HG03521 (cell line): ENCODE results near the gene NXPH4.

ENCODE experiments used
- ATAC-seq: cut with Tn5 transposase; IDR thresholded peaks from one replicate; pipeline ENCODE4 v1.9.1; 2021; ENCODE audit warnings: mild to moderate bottlenecking, moderate library complexity; ENCODE audit not compliant: unreplicated experiment

Gene NXPH4

GRCh38 chr12:57216921-57217879, 606 bp downstream of the NXPH4 start:
- ATAC-seq = no peak

GRCh38 chr12:57218030-57218853, 1.6 kb downstream of the NXPH4 start:
- ATAC-seq = no peak

DNA sequence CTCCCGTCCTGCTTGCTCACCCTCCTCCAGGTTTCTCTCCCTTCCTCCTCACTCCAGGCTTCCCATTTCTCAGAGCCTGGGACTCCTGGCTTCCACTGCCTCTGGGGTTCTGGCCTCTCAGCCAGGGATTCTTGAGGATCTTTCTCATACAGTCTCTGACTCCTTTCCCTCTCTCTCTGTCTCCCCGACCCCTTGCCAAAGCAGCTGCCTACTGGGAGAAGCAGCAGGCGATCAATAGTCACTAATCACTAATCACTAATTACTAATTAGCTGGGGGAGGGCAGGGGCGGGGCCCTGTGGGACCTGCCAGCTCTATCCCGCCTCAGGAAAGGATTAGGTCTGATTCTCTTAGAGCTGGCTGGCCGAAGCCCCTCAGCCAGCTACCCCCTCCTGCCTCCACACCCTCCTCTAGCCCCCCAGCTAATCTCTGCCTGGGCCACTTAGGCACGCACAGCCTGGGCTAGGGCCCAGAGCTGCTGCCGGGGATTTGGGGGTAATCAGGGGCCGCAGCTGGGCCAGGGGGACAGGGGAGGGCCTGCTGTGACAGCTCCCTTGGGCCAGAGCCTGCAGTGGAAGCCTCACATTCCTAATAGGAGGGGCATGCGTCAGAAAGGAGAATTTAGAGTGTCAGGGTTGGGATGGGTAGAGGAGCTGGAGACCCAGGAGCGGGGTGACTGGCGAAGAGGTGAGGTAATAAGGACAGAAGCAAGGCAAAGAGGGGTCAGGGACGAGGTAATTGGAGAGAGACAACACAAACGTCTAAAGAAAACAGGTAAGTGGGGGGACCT, 2.8 kb downstream of the NXPH4 start:
- ATAC-seq = no peak

DNA sequence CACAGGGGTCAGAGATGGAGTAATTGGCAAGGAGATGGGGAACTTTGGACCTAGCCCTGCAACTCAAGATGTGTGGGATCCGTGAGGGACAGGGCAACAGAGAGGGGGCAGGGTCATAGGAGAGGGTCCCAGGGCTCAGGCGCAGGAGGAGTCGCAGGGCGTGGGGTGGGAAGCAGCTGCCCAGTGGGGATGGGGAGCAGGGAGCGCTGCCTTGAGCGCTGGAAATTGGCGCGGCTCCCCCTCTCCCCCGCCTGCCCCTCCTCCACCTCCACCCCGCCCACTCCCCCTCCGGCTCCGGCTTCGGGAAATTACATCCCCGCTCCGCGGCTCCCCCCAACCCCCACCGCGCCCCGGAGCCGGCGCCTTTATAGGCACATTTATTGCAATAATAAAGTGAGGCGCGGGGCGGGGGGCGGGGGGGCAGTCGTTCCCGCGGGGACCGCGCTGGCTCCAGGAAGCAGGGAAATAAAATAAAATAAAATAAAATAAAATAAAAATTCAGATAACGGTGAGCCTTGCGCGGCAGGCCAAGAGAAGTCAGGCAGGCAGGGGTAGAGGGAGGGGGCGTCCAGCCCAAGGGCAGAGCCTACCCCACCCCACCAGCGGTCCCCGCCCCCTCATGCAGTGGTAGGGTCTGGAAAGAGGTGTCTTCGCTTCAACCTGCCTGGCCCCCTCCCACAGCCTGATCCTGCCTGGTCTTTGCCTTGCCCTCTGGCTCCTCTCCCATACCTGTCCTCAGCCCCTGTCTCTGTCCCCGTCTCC, 3.6 kb downstream of the NXPH4 start:
- ATAC-seq = no peak

- no peak for ATAC-seq
Measured at GRCh38 chr12:57220770-57221168, 4.2 kb downstream of the NXPH4 start.

DNA sequence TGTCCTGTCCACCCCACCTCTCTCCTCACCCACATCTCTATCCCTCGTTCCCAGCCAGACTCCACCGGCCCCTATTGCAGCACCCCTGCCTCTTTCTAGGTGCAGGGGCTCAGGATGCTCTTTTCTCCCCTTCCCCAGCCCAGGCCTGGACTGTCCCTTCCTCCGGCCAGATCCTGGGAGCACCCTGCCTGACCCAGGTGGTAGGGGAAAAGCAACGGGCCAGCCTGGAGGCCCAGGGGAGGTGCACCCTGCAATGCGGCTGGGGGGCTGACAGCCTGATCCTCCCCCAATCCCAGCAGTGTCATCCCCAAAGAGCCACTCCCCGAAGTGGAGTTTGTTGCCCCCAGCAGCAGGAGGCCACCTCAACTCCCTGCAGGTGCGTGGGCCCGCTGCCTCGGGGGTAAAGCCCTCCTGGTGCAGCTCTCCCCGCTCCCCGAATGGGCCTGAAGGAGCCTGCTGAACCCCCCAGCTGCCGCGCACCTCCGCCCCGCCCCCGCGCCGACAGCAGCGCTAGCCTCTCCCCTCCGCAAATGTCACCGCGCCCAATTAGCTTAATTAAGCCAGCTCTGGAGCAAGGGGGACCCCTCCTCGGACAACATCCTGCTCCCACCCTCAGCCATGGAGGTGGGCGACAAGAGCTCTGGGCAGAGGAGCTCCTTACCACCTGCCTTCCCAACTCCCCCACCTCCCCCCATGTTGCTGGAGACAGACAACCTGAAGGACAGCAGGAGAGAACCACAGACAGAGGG, 4.7 kb downstream of the NXPH4 start:
- no peak for ATAC-seq

DNA sequence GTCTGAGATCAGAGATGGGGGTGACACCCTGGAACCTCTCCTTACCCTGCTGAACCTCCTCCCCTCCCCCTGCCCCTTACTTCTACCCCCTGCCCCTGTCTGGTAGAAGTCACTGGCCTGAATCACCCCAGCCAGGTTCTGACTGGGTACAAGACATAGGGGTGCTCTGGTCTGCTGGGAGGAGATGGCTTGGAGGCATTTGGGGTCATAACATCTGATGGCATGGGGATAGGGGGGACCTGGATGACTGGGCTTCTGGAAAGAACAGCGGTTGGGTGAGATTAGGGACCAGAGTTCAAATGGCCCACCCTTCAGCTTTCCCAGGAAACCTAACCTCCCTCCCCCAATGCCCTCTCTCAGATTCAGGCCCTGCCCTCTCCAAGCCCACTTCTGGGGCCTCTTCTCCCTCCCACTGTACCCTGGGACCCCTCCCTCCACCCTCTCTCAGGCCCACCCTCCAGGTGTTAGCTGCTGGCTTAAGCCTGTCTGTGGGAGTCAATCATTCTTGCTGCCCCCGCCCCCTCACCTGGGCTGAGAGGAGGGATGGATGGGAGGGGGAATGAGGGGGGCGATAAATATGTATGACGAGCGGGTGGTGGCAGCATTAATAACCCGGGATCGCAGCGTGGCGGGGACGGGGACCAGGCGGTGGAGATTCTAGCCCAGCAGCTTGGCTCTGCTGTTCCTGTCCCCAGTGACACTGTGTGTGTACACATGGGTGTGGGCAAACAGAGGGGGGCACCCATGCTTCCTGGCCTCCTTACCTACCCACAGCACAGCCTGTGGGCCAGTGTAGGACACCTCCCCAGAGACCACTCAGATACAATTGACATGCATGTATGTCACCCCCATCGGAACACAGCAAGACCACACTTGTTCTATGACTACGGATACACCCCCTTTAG, 5.9 kb downstream of the NXPH4 start:
- ATAC-seq = no peak

DNA sequence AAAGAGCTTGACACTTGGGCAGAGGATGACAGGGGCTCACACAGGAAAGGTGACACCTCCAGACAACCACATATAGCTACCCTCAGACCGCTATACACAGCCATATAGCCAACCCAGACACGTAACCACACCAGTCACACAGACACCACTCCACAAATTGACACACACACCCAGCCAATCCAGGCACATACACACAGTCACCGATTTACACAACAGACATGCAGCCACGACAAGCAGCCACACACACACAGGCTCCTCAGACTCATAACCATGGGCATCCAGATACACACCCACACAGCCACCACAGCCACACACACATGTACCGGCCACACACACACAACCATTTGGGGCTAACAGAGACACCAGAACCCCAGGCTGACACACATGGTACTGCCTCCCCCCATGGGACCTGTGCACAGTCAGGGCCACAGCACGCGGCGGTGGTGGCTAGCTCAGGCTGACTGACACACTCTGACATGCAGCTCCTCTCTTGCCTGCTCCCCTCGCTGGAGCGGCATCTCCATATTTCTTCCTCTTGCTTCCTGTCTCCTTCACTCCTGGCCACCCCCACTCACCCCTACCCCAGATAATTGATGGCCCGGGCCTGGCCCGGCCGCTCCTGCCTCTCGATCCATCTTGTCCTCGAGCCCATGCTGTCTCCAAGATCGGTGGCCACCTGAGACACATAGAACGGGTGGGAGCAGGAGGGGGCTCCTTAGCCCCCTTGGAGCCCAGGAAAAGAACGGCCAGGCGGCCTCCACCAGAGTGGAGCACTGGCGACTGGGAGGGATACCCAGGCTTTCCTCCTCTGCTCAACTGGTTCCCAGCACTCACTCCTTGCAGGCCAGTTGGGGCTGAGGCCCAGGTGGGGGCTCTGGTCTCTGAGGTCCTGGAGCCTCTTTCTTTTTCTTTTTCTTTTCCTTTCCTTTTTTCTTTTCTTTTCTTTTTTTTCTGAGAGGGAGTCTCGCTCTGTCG, 6.9 kb downstream of the NXPH4 start:
- no peak for ATAC-seq

- ATAC-seq = no peak
Measured at GRCh38 chr12:57224278-57224972, 7.8 kb downstream of the NXPH4 start.

DNA sequence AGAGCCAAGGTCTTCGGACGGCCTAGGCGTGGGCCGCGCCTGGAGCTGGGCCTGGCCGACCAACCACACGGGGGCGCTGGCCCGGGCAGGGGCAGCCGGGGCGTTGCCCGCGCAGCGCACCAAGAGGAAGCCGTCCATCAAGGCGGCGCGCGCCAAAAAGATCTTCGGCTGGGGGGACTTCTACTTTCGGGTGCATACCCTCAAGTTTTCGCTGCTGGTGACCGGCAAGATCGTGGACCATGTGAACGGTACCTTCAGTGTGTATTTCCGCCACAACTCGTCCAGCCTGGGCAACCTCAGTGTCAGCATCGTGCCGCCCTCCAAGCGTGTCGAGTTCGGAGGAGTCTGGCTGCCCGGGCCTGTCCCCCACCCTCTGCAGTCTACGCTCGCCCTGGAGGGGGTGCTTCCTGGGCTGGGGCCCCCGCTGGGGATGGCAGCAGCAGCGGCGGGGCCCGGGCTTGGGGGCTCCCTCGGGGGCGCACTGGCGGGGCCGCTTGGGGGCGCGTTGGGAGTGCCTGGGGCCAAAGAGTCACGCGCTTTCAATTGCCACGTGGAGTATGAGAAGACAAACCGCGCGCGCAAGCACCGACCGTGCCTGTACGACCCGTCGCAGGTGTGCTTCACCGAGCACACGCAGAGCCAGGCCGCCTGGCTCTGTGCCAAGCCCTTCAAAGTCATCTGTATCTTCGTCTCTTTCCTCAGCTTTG, 8.5 kb downstream of the NXPH4 start:
- ATAC-seq = no peak

DNA sequence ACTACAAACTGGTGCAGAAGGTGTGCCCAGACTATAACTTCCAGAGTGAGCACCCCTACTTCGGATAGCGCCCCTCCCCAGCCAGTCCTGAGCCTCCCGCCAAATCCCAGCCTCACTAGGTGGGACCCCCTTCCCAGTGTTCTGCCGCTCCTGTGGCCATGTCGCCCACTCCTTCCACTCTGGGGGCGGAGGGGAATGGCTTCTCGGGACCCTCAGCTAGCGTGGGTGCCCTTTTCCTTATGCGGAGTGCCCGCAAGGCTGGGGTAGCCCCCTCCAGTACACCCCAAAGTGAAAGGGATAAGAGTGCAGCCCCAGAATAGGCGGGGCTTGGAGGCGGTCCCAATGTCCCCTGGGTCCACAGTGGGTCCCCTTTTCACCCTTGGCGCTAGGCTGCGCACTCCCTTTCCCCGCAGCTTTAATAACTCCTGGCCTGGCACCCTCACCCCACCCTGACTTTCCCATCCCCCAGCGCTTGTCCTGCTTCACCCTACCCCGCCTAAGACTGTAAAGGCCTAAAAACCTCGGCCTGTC, 9.2 kb downstream of the NXPH4 start:
- ATAC-seq = no peak

DNA sequence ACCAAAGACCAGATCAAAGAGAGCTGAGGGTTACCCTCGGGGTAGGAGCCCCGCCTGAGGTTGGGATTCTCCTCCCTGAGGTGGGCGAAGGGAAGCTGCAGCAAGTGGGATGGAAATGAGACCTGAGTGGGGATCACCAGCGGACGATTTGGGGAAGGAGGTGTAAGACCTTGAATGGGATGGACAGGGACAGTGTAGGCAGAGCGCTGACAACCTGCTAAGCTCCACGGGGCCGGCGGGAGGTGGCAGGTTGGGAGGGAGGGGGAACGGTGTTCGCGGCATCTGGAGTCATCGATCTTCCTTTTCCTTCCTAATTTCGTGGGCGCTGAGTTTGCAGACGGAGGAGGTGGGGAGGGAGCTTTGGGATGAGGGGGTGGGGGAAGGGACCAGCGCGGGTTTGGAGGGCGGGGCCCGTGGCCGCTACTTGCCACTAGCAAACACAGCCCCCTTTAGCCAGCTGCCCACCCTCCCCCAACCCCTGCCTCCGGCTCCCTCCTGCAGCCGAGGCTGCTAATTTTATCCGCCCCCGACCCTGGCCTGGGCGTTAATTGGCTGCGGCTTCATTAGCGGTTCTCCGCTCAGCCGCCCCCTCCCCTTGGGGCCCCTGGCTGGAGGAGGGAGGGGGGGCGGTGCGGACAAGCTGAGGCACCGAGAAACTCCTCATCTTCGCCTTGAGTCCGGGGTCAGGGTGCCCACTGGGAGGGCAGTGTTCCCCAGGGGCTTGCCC, 10.2 kb downstream of the NXPH4 start:
- no peak for ATAC-seq

DNA sequence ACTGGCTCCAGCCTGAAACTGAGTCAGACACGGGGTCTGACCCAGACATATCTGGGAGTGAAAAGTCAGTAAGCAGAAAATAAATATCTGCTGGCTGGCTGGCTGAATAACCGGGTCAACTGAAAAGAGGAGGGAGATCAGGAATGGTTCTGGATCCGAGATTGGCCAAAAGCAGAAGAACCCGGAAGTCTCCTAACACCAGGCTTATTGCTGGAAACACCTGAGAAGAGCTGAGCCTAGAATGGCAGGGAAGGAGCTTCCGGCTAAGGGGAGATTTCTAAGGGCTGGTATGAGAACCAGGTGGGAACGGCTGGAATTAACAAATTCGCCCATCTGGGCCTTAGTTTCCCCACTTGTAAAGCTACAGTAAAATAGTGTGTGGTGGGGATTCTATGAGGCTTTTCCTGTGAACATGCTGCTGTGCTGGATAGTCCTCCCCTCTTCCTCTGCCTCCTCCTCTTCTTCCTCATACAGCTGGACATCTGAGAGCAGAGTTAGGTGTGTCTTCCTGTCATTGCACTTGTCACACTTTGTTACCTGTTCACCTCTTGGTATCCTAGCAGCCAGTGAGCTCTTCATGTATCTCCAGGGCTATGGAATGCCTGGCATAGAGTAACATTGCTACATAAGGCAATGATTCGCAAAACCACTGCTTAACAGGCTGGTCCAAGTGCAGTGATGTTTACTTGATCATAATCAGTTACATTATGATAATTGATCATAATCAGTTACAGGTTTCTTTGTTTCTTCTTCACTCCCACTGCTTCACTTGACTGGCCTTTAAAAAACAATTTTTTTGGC, 10.9 kb downstream of the NXPH4 start:
- ATAC-seq = no peak

GRCh38 chr12:57229046-57229633, 12.5 kb downstream of the NXPH4 start:
- ATAC-seq = no peak
